Keratinocyte (primary cell): Measurements from ENCODE around the gene ARHGEF3. TPM values are rescaled to one million over a fixed set of nuclear protein-coding genes. Genes with fewer than 3 reads are reported as not detected.

Source experiments
- DNase-seq: peaks from one replicate; pipeline ENCODE4 v3.0.0-alpha.2; 2011; ENCODE audit warnings: low read depth, missing footprints, low spot score
- FAIRE-seq: peaks from 2 replicates; lab custom pipeline; 2011; peaks lifted over from hg19 to GRCh38; lab: Jason Lieb, UNC
- H2AFZ ChIP-seq: 2 replicates; pipeline ENCODE4 v1.6.0; 2012; ENCODE audit warnings: low read length, control low read depth, inconsistent platforms; ENCODE audit not compliant: control insufficient read depth
- H3K27ac ChIP-seq: 2 replicates; pipeline ENCODE4 v1.5.1; 2011; ENCODE audit warnings: low read length; ENCODE audit not compliant: control insufficient read depth, insufficient read depth
- H3K27me3 ChIP-seq: 3 replicates; pipeline ENCODE4 v1.6.0; 2011; ENCODE audit warnings: low read length; ENCODE audit not compliant: control insufficient read depth, insufficient read depth; ENCODE audit errors: extremely low read depth
- H3K36me3 ChIP-seq, 2 experiments: 2 replicates in 1 of 2; 3 replicates in 1 of 2; pipeline ENCODE4 v1.5.1; 2011; ENCODE audit warnings: low read length in 2 of 2, mild to moderate bottlenecking in 1 of 2; ENCODE audit not compliant: control insufficient read depth in 2 of 2, insufficient read depth in 2 of 2; ENCODE audit errors: extremely low read depth in 1 of 2
- H3K4me1 ChIP-seq: 3 replicates; pipeline ENCODE4 v1.5.1; 2011; ENCODE audit warnings: low read length; ENCODE audit not compliant: control insufficient read depth, insufficient read depth; ENCODE audit errors: extremely low read depth
- H3K4me2 ChIP-seq: 3 replicates; pipeline ENCODE4 v1.6.0; 2011; ENCODE audit warnings: low read depth, low read length; ENCODE audit not compliant: control insufficient read depth, insufficient read depth; ENCODE audit errors: extremely low read depth
- H3K4me3 ChIP-seq, 3 experiments: fragments of 200-600 bp in 1 of 3; sonication (generic) in 1 of 3; 2 replicates in 2 of 3; 3 replicates in 1 of 3; pipeline ENCODE4 v1.5.1; 2011 to 2016; ENCODE audit warnings: low read length in 3 of 3, mild to moderate bottlenecking in 3 of 3, control low read depth in 2 of 3, inconsistent platforms in 1 of 3, low read depth in 1 of 3, mixed read lengths in 1 of 3, mixed run types in 1 of 3, moderate library complexity in 1 of 3; ENCODE audit not compliant: control insufficient read depth in 2 of 3, insufficient read depth in 2 of 3; ENCODE audit errors: extremely low read depth in 1 of 3
- H3K79me2 ChIP-seq: 2 replicates; pipeline ENCODE4 v1.6.0; 2012; ENCODE audit warnings: low read length; ENCODE audit not compliant: control insufficient read depth, insufficient read depth
- H3K9ac ChIP-seq: 3 replicates; pipeline ENCODE4 v1.6.0; 2011; ENCODE audit warnings: low read length; ENCODE audit not compliant: control insufficient read depth, insufficient read depth; ENCODE audit errors: extremely low read depth
- H3K9me1 ChIP-seq: 3 replicates; pipeline ENCODE4 v1.6.0; 2011; ENCODE audit warnings: low read length; ENCODE audit not compliant: control insufficient read depth, insufficient read depth; ENCODE audit errors: extremely low read depth
- H3K9me3 ChIP-seq: 2 replicates; pipeline ENCODE4 v1.5.1; 2012; ENCODE audit warnings: low read depth, low read length; ENCODE audit not compliant: control insufficient read depth
- H4K20me1 ChIP-seq: 3 replicates; pipeline ENCODE4 v1.6.0; 2011; ENCODE audit warnings: low read length; ENCODE audit not compliant: control insufficient read depth, insufficient read depth; ENCODE audit errors: extremely low read depth
- EZH2 ChIP-seq: IDR thresholded peaks from one replicate; pipeline ENCODE4 v1.6.1; 2012; ENCODE audit warnings: inconsistent platforms, mild to moderate bottlenecking, low read length, moderate library complexity
- dilution Hi-C: fragments of 300-500 bp; cut with MboI; formaldehyde crosslinking; loops from one replicate; pipeline ENCODE4 v1.7.0; 2020; ENCODE audit warnings: low sequenced_read_pairs; ENCODE audit not compliant: extremely low pct_ligation_motif_present
- polyA plus RNA-seq, 5 experiments: library from polyadenylated mRNA; depleted of rRNA in 3 of 5; stranded (reverse) in 3 of 5; stranded (forward) in 1 of 5; unstranded in 1 of 5; fragments of >200 nt; gene quantifications; 1 replicate in 1 of 5; 2 replicates in 3 of 5; 3 replicates in 1 of 5; pipeline versions ENCODE4 v1.2.1 to v1.2.3, GENCODE V29; 2011 to 2012; ENCODE audit warnings: missing spikeins in 2 of 5, low read depth in 1 of 5, low replicate concordance in 1 of 5
- TF ChIP-seq, protein P1 (sequence below), 3 experiments: IDR thresholded peaks in 1 of 3; conservative IDR thresholded peaks in 1 of 3; optimal IDR thresholded peaks in 1 of 3; 2 replicates in 2 of 3; 3 replicates in 1 of 3; pipeline versions ENCODE3 to v1.5.1; 2011; ENCODE audit warnings: low read length in 3 of 3, mild to moderate bottlenecking in 3 of 3, moderate library complexity in 2 of 3, control low read depth in 1 of 3, inconsistent platforms in 1 of 3; ENCODE audit not compliant: insufficient read depth in 2 of 3; ENCODE audit errors: extremely low read depth in 1 of 3

Gene ARHGEF3
- polyA plus RNA-seq, 1 donor (not counting 4 experiments of a cell fraction or from before 2014, with no cell fraction given), result 26.2 TPM

DNA sequence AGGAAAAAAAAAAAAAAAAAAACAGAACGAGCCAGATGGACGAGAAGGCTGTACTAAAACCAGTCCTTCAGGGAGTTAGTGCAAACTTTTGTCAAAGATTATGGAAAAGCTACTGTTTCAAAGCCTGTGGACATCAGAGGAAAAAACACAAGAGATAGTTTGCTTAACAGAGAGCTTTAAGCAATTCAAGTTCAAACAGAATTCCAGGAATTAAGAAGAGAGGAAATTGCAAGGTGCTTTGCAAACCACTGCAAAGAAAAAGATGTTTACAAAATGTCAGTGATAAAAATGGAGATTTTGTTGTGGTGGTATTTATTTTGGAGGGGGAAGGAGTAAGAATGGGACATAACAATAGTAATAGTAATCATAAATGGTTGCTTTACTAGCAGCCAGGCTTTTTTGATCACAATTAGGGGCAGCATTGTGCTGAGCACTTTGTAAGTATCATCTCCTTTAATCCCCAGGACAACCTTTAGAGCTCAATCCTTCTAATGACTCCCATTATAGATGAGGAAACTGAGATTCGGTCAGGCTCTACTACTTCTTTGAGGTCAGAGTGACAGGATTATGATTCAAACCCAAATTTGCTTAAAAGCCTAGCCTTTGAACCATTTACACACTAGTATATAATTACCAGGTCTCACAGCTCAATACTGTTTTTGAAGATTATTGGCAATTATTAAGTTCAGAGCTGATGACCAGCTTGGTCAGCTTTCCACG is 22.4 kb upstream of the ARHGEF3 start:
- no peak overlapping the region for H3K4me3 ChIP-seq
- DNase-seq, result no peak
- H3K27ac ChIP-seq, result no peak overlapping the region
- H3K36me3 ChIP-seq, result no peaks in the 10 kb centered on the region
- no peaks in the 10 kb centered on the region for H3K27me3 ChIP-seq
- no peak for FAIRE-seq
- no peaks in the 10 kb centered on the region for H3K9me3 ChIP-seq
- no peaks in the 10 kb centered on the region for H3K79me2 ChIP-seq
- TF ChIP-seq, protein P1, sequence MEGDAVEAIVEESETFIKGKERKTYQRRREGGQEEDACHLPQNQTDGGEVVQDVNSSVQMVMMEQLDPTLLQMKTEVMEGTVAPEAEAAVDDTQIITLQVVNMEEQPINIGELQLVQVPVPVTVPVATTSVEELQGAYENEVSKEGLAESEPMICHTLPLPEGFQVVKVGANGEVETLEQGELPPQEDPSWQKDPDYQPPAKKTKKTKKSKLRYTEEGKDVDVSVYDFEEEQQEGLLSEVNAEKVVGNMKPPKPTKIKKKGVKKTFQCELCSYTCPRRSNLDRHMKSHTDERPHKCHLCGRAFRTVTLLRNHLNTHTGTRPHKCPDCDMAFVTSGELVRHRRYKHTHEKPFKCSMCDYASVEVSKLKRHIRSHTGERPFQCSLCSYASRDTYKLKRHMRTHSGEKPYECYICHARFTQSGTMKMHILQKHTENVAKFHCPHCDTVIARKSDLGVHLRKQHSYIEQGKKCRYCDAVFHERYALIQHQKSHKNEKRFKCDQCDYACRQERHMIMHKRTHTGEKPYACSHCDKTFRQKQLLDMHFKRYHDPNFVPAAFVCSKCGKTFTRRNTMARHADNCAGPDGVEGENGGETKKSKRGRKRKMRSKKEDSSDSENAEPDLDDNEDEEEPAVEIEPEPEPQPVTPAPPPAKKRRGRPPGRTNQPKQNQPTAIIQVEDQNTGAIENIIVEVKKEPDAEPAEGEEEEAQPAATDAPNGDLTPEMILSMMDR (optimal IDR thresholded peaks at IDR 0.05 in 1 of 3, IDR thresholded peaks at IDR 0.05 in 1 of 3, conservative IDR thresholded peaks at IDR 0.05 in 1 of 3; ENCODE audit: extremely low read depth in 1 of 3, insufficient read depth in 2 of 3, low read length in 3 of 3), result no peak
- TF ChIP-seq EZH2, result no peak
- peaks cover 9% of the 10 kb centered on the region for H3K4me1 ChIP-seq
- H4K20me1 ChIP-seq, result no peaks in the 10 kb centered on the region
- H3K9me1 ChIP-seq, result no peaks in the 10 kb centered on the region
- H3K4me2 ChIP-seq, result no peak overlapping the region
- no peak overlapping the region for H2AFZ ChIP-seq
- dilution Hi-C loops, result no loop called here
- H3K9ac ChIP-seq, result no peak overlapping the region

DNA sequence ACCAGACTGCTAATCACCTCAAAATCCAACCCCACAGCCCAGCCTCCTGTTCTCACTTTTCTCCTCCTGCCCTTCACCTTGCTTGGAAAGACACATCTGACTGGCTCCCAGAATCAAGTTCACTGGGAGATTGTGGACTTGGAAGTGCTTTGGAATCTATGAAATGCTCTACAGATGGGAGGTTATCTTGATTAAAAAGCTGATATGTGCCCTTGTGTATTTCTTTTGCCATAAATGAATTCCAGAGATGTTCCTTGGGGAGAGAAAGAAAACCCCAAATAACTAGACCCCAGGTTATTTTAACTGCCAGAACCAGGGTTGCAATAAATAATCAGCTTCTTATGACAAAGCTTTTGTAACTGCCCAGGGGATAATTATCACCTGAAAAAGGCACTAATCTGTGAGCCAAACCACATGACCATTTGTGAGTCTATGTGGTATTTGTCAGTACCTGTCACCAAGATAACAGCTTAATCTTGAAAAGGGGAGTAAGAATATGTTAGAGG is 21.7 kb upstream of the ARHGEF3 start:
- Histone ChIP-seq H3K4me1 (peaks cover 9% of the 10 kb centered on the region), H3K9me1 (no peaks in the 10 kb centered on the region), H3K9ac (no peak overlapping the region), H3K4me3 (no peak overlapping the region), H3K27me3 (no peaks in the 10 kb centered on the region), H3K4me2 (no peak overlapping the region), H4K20me1 (no peaks in the 10 kb centered on the region), H2AFZ (no peak overlapping the region), H3K36me3 (no peaks in the 10 kb centered on the region), H3K27ac (no peak overlapping the region), H3K9me3 (no peaks in the 10 kb centered on the region), H3K79me2 (no peaks in the 10 kb centered on the region)
- no peak for DNase-seq
- dilution Hi-C loops, result no loop called here
- no peak for TF ChIP-seq EZH2
- TF ChIP-seq, protein P1 (optimal IDR thresholded peaks at IDR 0.05 in 1 of 3, IDR thresholded peaks at IDR 0.05 in 1 of 3, conservative IDR thresholded peaks at IDR 0.05 in 1 of 3; ENCODE audit: extremely low read depth in 1 of 3, insufficient read depth in 2 of 3, low read length in 3 of 3), result no peak
- FAIRE-seq, result no peak
